ENCODE data around the gene MYH6. TPM values are rescaled to one million over a fixed set of nuclear protein-coding genes. Genes with fewer than 3 reads are reported as not detected.
A peak's percentile ranks its signal among the peaks of the same experiment; 100 is the strongest.

Gene MYH6
- total and polyA plus RNA-seq, 12 donors, result 76.6 to 7,525 (median 314) TPM

DNA sequence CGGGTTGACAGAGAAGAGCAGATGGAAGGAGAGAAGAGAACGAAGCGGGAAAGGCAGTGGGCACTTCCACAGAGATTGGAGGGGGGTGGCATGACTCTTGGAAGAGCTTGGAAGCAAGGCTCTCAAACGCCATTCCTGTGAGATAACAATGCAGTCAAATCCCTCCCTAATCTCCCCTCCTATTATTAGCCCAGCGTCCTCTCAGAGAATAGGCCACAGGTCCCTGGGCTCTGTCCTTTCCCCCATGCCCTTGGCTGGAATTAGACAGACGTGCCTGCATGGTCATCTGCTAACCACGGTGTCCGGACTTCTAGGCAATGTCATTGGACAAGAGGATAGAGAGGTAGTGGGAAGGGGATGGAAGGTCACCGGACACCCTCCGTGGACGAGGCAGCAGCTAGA is 35.3 kb upstream of the MYH6 start:
- H3K27me3 ChIP-seq, result no peaks in the 10 kb centered on the region
- no peaks in the 10 kb centered on the region for H3K36me3 ChIP-seq
- no peaks in the 10 kb centered on the region for H3K9me3 ChIP-seq
- 37 to 48% methylated on average over 11 of the region's 11 CpGs for WGBS, 2 donors
- ATAC-seq, result peak; percentile 66 to 80 (median 75)
- H3K4me3 ChIP-seq, result peak overlapping the region in 7 of 10 donors; percentile 12 to 46 (median 36)
- H3K27ac ChIP-seq, result peak overlapping the region in 7 of 10 donors; percentile 81 to 96 (median 93)
- no peak for TF ChIP-seq CTCF (IDR thresholded peaks at IDR 0.05)
- peak in 1 of 2 donors; percentile 74 for DNase-seq
- intact Hi-C loops (cut with DNase I), result loop anchor here in 3 of 10 donors (2.0 to 10.0 kb wide), 2 partner anchors 35 to 49 kb away; partner anchors contain the start of gene MYH6 (in 2 of the 3)
- peaks cover 0 to 63% (median 31%) of the 10 kb centered on the region in 9 donors for H3K4me1 ChIP-seq

DNA sequence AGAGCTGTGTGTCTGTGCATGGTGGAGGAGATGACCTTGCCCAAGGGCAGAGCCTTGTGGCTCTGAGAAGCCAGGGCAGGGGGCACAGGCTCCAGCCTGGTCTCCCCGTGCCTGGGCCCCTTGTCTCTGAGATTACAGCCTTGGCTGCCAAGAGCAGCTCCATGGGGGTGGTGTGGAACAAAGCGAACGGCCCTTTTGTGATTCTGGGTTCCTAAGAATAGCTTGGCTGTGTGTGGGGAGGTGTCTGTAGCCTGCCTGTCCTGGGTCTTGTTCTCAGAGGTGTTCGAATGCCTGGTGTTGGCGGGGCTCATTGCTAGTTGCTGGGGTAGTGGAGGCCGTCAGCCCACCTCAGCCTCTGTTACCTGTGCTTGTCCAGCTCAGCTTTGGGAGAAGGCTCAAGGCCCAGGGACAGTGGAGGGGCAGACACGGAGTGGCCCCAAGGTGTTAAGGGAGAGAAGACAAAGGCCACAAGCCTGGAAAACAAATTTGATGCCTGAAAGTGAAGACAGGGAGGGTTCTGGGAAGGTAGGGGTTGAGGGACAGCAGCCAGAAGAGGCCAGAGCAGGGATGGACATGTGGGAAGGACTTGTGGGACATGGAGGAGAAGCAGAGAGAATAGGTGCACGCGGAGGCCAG is 34.8 kb upstream of the MYH6 start:
- peak; percentile 46 to 75 (median 66) for ATAC-seq
- no peak for TF ChIP-seq CTCF (IDR thresholded peaks at IDR 0.05)
- intact Hi-C loops (cut with DNase I), result loop anchor here in 3 of 10 donors (2.0 to 10.0 kb wide), 2 partner anchors 34 to 48 kb away; partner anchors contain the start of gene MYH6 (in 2 of the 3)
- Histone ChIP-seq H3K4me1 (peaks cover 0 to 64% (median 31%) of the 10 kb centered on the region in 9 donors), H3K27me3 (no peaks in the 10 kb centered on the region), H3K36me3 (no peaks in the 10 kb centered on the region), H3K27ac (peak overlapping the region in 7 of 10 donors; percentile 81 to 96 (median 93)), H3K4me3 (peak overlapping the region in 7 of 10 donors; percentile 16 to 46 (median 34)), H3K9me3 (no peaks in the 10 kb centered on the region)
- WGBS, 2 donors, result 40 to 48% methylated on average over 9 of the region's 9 CpGs
- DNase-seq, result peak; percentile 64 to 73

DNA sequence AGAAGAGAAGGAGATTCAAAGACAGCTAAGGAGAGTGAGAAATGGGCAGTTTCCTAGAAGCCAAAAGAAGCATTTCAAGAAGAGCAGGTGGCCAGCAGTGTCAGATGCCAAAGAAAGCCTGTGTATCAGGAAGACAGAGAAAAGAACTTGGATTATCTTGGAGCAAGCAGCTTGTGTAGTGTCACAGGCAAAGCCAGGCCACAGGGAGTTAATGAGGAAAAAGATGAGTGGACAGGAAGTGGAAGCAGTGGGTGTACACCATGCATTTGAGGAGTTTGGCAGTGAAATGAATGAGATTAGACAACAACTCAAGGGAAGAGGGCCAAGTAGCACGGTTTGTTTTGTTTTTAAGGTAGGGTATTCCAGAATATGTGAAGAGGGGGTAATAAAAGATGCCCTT is 33.0 kb upstream of the MYH6 start:
- Histone ChIP-seq H3K4me1 (peaks cover 0 to 76% (median 31%) of the 10 kb centered on the region in 9 donors), H3K4me3 (no peak overlapping the region), H3K36me3 (no peaks in the 10 kb centered on the region), H3K27me3 (no peaks in the 10 kb centered on the region), H3K27ac (peak overlapping the region in 6 of 10 donors; percentile 81 to 96 (median 90)), H3K9me3 (no peaks in the 10 kb centered on the region)
- no peak for ATAC-seq
- intact Hi-C loops (cut with DNase I), result loop anchor here in 1 of 10 donors (10.0 kb wide), 1 partner anchor 46 kb away; no protein-coding TSS in a partner anchor
- 0 to 7% methylated on average over 1 of the region's 1 CpG for WGBS, 2 donors
- DNase-seq, result peak in 1 of 2 donors; percentile 4
- TF ChIP-seq CTCF (IDR thresholded peaks at IDR 0.05), result no peak

GRCh38 chr14:23439107-23439835 is 31.2 kb upstream of the MYH6 start:
- H3K27me3 ChIP-seq, result no peaks in the 10 kb centered on the region
- intact Hi-C loops (cut with DNase I), result no loop called here
- H3K9me3 ChIP-seq, result no peaks in the 10 kb centered on the region
- 58 to 75% methylated on average over 6 of the region's 6 CpGs for WGBS, 2 donors
- peak overlapping the region in 7 of 10 donors; percentile 81 to 96 (median 93) for H3K27ac ChIP-seq
- H3K4me1 ChIP-seq, result peaks cover 0 to 64% (median 31%) of the 10 kb centered on the region in 9 donors
- DNase-seq (no peak), ATAC-seq (no peak)
- H3K36me3 ChIP-seq, result peaks cover 0 to 6% (median 0%) of the 10 kb centered on the region in 9 donors
- H3K4me3 ChIP-seq, result peak overlapping the region in 1 of 10 donors; percentile 26
- no peak for TF ChIP-seq CTCF (IDR thresholded peaks at IDR 0.05)

Measured in heart right ventricle (tissue), 16 donors.